Posterior cingulate gyrus (tissue), 11 donors: ENCODE measurements around the gene FIGN.
A peak's percentile ranks its signal among the peaks of the same experiment; 100 is the strongest.

ENCODE experiments used
- DNase-seq, 10 donors: peaks; one replicate each; pipeline versions ENCODE4 v3.0.0 to v3.0.0-alpha.2; 2020 to 2021; ENCODE audit warnings: mixed read lengths in 3 of 10
- intact Hi-C: fragments of 100-400 bp; cut with DNase I; formaldehyde crosslinking; loops from one replicate; pipeline ENCODE4 v1.15.1; 2023

FIGN gene

GRCh38 chr2:163741435-163741834, 5.6 kb upstream of the FIGN start:
- intact Hi-C loops: no loop called here
- no peak for DNase-seq

DNA sequence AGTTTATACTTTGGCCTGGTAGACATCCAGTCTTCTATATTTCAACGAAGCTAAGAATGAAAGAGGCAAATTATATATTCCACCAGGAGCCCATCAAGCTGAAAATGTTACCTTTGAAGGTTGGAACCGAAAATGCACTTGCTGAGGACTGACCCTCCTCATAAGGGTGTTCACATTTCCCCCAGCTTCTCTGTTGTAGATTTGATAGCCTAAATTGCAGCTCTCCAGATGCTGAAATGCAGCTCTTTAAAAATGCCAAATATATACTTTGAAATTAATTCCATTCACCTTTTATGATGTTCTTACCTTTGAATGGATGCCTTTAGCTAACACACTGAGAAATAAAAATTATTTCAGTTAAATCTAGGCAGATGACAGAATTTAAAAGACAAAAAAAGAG, 1.8 kb upstream of the FIGN start:
- intact Hi-C loops: loop anchor here (5.0 kb wide), 1 partner anchor 275 kb away; no protein-coding TSS in a partner anchor
- DNase-seq: no peak

DNA sequence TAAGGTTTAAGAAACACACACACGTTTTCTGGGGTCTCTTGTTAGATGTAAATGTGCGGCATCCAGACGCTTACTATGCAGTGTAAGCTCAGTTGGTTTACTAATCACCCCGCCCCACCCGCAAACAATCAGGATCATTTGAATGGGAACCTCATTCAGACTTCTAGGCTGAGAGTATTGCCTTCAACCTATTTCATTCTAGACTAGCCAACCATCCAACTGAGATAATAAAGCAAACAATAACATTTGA, 1.3 kb upstream of the FIGN start:
- no peak for DNase-seq
- intact Hi-C loops: loop anchor here (5.0 kb wide), 1 partner anchor 275 kb away; no protein-coding TSS in a partner anchor

- intact Hi-C loops: loop anchor here (5.0 kb wide), 1 partner anchor 276 kb away; no protein-coding TSS in a partner anchor
- peak in 7 of 10 donors; percentile 23 to 88 (median 44) for DNase-seq
These were observed 803 bp upstream of the FIGN start for GRCh38 chr2:163736433-163737189.

- DNase-seq: no peak
These were observed 725 bp downstream of the FIGN start for GRCh38 chr2:163734881-163735684.

GRCh38 chr2:163734401-163734800, 1.4 kb downstream of the FIGN start:
- intact Hi-C loops: loop anchor here (5.0 kb wide), 2 partner anchors 122 to 387 kb away; no protein-coding TSS in a partner anchor
- no peak for DNase-seq

More at GRCh38 chr2:163734881-163735684, 725 bp downstream of the FIGN start:
- intact Hi-C loops: loop anchor here (5.0 kb wide), 3 partner anchors 123 to 388 kb away; no protein-coding TSS in a partner anchor

GRCh38 chr2:163733956-163734355, 1.9 kb downstream of the FIGN start:
- no peak for DNase-seq
- intact Hi-C loops: loop anchor here (5.0 kb wide), 2 partner anchors 122 to 387 kb away; no protein-coding TSS in a partner anchor

DNA sequence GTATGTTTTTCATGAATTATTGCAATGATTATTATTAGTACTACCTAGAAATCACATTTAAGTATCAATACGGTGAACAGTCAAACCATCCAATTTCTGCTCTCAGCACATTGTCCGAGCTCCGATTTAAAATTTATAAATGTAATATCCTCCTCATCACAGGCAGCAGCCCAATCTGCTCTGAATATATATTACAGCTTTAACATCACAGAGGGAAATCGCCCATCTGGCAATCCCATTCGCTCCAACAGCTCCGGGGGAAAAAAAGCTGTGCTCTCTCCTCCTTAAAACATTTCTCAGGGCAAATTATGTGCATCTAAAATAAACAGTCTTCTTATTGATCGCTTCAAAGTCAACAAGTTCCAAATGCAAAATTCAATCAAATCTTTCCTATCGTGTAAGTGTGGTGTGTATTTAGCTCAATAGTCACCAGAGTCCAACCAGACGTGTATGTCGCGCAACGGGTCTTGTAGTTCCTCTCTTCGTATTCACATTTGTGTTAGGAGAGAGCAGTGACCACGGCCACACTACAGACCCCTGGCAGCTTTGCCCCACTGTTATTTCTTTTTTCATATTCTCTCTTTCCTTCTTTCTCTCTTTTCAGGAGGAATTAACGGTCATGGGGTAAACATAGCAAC, 2.4 kb downstream of the FIGN start:
- intact Hi-C loops: loop anchor here (5.0 kb wide), 2 partner anchors 121 to 386 kb away; no protein-coding TSS in a partner anchor
- DNase-seq: peak in 5 of 10 donors; percentile 9 to 84 (median 41)

GRCh38 chr2:163732727-163733126, 3.1 kb downstream of the FIGN start:
- DNase-seq: no peak
- intact Hi-C loops: loop anchor here (5.0 kb wide), 2 partner anchors 120 to 385 kb away; no protein-coding TSS in a partner anchor

DNA sequence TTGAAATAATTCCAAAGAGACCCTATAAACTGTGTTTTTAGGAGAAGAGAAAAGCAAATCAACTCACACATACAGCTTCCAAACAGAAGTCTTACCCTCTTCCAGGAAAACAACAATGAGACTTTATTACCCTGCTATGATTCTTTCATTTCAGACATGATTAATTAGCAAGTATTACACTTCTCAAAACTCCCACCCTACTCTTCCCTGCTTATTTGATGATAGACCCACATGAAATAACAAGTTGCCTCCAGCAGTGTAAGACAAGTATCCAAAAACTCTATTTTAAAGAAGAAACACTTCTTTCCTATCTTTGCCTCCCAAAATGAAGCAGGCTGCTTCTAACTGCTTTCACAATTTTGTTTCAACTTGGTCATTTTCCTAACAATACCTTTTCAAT, 4.1 kb downstream of the FIGN start:
- no peak for DNase-seq
- intact Hi-C loops: loop anchor here (5.0 kb wide), 2 partner anchors 119 to 384 kb away; no protein-coding TSS in a partner anchor

DNA sequence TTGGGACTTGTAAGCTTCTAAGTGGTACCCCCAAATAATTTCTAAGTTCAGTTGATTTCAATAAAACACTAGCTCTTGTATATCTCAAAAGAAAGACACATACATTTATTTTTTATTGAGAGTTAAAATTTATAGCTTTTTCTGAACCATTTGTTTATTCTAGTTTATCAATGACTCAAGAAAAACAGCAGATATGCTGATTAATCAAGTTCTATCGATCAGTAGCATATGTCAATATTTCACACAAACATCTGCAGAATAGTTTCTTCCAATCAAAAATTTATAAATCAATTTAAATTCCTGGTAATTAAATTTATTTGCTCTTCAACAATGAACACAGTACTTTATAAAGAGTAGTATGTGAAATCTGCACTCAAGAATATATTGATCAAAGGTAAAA, 5.3 kb downstream of the FIGN start:
- no peak for DNase-seq
- intact Hi-C loops: loop anchor here (5.0 kb wide), 2 partner anchors 118 to 383 kb away; no protein-coding TSS in a partner anchor

DNA sequence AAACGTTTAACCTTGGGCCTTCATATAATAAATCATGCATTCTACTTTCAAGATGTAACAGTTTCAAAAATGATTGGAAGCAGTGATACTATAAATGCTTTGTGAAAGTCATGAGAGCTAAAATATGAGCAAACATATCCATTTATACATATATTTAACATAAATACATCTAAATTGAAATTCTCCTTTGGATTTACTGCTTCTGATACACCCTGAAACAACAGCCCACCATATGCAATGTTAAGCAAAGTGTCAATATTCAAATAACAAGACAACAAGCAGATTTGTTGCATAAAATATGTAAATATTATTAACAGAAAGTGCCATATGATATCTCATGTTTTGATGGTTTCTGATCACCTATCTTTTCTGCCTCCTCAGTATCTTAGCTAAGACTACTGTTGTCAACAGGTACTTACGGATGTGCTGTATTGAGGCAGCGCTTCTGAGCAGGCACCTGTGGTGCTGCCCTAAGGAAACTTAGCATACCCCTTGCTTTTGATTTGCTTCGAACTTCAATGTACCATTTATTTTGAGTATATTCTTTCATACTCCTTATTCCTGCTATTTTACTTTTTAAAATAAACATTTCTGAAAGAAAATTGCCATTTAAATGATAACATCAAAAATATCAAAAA, 6.1 kb downstream of the FIGN start:
- intact Hi-C loops: loop anchor here (5.0 kb wide), 2 partner anchors 117 to 382 kb away; no protein-coding TSS in a partner anchor
- DNase-seq: no peak

DNA sequence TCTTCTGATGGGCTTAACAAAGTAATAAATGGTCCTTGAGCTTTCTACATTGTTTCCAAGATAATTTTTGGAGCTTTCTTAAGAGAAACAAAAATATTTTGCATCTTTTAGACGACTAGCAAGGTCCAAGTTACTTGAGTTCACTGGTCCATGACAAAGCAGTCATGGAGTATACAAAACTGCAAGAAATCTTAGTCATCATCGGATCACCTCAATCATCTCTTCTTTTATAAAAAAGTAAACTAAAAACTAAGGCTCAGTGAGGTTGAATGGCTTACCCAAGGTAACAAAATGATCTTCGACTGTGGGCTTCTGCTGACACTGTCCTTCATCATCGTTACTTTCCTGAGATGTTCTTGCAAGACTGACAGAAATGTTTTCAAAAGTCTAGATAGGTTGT, 11.9 kb downstream of the FIGN start:
- no peak for DNase-seq
- intact Hi-C loops: no loop called here

DNA sequence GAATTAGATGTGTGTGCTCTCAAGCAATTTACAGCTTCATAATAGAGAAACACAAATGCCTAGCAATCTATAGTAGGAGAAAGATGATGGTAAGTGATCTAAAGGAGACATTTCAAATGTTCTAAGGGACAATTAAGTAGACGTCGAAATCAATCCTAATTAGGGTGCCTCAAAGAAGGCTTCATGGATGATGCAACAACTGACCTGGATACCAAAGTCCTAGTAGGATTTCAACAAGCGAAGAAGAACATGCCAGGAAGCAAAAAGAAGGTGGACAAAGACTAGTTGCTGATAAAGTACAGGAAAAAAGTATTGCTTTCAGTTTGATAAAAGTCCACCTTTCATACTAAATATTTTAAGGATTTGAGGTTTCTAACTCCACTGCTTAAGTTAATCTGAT, 12.5 kb downstream of the FIGN start:
- intact Hi-C loops: no loop called here
- no peak for DNase-seq

GRCh38 chr2:163719331-163719730, 16.5 kb downstream of the FIGN start:
- intact Hi-C loops: no loop called here
- DNase-seq: peak in 2 of 10 donors; percentile 76 to 81

DNA sequence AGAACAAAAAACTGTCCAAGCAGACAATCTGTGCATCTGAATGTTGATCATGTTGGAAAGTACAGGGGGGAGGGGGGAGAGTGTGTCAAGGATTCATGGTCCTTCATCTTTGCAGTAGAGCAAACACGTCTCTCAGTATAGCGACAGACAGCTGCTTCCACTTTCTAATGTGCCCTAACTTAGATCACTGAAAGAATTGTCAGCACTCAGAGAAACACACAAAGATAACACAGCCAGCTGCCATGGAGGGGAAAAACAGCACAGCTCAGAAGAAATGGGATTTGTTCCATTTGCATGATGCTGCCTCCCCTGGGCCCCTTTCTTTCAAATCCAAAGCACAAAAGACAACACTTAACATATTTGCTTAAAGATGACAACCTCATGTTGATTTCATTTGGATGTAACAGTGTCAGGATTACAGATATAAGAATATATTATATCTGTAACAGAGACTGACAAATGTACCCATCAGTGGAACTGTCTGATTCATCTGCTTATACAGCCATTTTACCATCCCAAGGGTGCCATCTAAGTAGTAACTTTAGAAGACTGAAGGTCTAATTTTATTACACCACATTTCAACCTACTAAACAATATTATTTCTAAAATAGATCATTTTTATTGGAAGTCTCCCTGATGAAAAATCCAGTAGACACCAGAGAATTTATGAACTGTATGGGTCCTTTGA, 17.7 kb downstream of the FIGN start:
- no peak for DNase-seq
- intact Hi-C loops: no loop called here

- no peak for DNase-seq
- intact Hi-C loops: no loop called here
These were observed 18.3 kb downstream of the FIGN start for GRCh38 chr2:163717515-163717914.

- DNase-seq: no peak
- intact Hi-C loops: no loop called here
These were observed 19.7 kb downstream of the FIGN start for GRCh38 chr2:163716101-163716500.

GRCh38 chr2:163715668-163716067, 20.1 kb downstream of the FIGN start:
- no peak for DNase-seq
- intact Hi-C loops: no loop called here

GRCh38 chr2:163715199-163715598, 20.6 kb downstream of the FIGN start:
- DNase-seq: peak in 2 of 10 donors; percentile 47 to 84
- intact Hi-C loops: no loop called here
